GM21390 (cell line): Measurements from ENCODE around the gene SSH3.

Source experiments
- ATAC-seq: cut with Tn5 transposase; IDR thresholded peaks from one replicate; pipeline ENCODE4 v1.9.1; 2021; ENCODE audit not compliant: unreplicated experiment

Gene SSH3

DNA sequence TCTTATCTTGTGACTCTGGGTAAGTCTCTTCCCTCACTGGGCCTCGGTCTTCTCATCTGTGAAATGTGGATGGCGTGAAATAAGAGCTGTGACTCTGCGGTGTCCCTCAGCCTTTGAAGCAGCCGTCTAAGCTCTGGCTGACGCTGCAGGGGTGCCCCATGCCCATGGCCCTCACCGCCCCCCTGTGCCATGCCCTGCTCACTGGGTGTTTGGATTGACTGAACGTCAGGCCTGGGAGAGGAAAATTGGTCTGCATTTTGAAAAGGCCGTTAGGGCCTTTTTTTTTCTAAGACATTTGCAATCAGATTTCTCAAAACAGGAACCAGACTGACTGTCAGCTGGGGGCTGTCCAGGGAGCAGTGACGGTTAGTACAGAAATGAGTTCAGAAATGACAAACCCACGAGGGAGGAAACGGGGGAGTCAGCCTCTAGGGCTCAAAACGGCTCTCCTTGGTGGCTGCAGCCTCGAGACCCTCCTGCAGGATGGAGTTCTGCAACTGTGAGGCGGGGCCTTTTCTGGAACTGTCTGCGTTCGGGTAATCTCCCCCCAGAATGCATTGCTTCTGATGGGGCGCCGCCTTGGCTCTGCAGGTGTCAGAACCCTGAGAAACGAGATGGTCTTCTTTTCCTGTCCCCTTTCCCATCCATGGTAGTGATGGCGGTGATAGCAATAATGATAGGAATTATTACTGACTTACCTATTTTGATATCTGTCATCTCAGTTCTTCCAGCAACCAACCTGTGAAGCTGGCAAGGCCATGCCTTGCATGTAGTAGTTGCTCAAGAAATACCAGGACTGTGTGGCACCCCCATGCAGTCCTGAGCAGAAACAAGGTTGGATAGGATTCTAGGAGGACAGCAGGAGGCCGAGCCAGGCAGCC is 35.0 kb upstream of the SSH3 start:
- peak; percentile 38 for ATAC-seq

DNA sequence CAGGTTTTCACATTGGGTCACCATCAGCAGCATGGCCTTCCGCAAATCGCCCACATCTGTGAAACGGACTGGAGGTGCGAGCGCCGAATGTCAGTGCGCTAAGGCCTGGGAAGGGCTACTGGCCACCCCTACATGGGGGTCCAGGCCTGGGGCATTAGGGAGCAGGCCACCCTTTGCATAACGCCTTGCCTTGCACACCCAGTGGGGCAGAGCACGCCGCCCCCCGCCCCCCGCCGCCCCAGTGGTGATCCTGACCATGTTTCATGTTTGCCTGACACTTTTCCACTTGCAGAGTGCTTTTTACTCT is 34.4 kb upstream of the SSH3 start:
- ATAC-seq: no peak

DNA sequence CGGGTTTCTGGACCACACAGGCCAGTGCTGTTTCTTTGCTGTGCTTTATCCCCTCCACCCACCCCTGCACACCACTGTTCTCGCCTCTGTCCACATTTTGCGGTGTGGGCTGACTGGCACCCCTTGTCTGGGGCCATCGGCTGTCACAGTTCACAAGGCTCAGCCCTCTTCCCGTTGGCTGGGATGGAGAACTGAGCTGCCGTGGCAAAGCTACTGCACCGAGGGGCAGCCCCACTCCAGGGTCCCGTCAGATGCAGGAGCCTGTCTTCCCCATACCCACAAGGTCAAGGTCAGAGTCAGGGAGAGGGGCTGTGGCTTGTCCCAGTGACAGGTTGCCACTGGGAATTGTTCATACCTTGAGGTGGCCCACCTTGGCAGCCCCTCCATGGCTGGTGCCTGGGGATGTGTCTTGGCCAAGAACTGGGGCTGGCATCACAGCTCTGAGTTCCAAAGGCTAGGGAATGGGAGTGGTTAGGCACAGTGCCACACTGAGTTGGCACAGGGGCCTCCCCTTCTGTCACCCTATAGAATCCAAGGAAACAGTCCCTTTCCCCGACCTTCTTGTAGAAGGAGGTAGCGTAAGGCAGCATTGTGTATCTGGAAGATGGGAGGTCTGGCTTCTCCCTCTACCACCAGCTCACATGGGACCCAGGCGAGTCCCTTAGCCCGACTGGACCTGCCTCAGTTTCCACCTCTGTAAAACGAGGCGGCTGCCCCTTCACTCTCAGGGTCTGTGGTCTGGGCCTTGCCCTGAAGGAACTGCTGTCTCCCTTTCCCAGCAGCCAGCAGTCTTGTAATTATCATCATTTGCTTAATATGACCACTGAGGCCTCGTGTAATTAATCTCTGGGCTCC is 33.7 kb upstream of the SSH3 start:
- no peak for ATAC-seq

DNA sequence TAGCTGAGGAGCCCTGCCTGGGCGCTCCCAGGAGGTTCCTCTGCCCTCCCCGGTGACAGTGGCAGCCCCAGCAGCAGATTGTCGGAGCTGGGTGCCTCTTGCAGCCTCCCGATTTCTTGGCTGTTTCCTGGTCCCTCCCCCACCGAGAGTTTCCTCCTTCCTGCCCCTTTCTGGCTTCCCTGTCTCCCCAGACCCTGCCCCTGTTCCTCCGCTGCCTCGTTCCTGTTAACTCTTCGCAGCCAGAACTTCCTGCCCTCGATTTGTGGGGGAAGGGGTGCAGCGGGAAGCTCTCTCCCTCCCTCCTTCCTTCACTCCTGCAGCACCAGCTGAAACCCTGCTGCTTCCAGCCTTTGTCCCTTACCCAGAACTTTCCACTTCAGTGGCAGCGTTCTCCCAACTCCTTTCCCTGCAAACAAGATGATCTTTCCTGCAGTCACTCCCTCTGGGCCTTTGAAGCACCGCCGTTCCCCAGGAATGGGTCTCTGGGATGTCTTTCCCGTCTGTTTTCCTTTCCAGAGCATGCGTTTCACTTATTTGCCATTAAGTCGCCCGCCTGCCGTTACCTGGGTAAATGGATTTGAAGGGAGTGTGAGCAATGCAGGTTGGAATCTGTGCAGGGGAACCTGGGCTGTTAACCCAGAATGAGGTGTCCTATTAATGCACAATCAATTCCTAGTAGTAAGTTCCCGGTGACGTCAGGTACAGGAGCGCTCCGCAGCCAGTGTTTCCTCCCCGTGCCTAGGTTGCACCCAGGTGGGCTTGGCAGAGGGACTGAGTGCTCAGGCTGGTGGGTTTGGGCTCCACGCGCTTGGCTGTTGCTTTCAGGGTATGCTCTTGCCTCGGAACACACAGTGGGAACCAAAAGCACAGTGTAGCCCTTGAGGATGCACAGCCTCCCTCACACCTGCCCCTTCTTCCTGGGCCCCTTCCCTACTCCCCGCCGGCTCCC is 32.8 kb upstream of the SSH3 start:
- no peak for ATAC-seq

DNA sequence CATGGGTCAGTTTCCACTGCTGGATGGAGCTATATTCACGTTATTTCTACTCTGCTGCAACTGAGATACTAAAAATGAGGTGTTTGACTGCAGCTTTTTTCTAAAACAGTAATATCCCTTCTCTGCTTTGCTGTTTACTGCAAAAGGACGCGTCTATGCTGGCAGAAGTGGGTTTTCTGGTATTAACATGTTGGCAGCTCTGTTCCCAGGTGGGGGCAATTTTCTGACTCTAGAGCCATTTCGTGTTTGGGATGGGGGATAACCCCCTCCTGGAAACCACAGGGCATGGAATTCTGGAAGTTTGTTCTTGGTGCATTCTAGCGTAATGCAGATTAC is 32.2 kb upstream of the SSH3 start:
- ATAC-seq: no peak

DNA sequence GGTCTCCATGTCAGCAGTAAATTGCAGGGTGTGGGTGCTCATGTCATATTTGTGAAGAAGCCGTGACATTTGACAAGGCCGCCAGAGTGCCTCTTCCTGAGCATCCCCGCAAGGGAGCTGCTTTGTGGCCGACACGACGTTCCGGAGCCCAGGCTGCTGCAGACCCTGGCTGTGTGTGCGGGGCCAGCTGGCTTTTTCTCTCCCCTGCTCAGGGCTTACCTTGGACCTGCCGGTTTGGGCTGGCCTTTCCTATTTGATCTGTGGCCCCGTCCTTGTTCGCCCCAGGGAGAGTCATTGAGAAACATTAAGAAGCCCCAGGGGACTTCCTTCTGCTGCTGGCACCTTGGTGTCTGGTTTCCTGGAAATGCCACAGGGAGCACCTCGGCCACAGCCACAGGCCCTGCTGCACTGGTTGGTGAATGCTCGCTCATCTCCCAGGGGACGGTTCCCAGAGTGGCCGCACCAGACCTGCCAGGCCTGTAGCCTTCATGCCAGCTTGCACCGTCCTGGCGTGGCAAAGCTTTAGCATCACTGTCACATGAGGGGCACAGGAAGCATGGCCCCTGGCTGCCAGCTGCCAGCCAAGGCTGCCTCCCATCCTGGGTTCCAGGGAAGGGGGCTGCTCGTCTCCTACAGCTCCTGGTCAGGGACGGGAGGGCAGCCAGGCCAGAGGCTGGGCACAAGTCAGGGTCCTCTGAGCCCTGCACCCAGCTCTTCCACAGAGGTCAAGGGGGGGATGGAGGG is 31.6 kb upstream of the SSH3 start:
- ATAC-seq: no peak

DNA sequence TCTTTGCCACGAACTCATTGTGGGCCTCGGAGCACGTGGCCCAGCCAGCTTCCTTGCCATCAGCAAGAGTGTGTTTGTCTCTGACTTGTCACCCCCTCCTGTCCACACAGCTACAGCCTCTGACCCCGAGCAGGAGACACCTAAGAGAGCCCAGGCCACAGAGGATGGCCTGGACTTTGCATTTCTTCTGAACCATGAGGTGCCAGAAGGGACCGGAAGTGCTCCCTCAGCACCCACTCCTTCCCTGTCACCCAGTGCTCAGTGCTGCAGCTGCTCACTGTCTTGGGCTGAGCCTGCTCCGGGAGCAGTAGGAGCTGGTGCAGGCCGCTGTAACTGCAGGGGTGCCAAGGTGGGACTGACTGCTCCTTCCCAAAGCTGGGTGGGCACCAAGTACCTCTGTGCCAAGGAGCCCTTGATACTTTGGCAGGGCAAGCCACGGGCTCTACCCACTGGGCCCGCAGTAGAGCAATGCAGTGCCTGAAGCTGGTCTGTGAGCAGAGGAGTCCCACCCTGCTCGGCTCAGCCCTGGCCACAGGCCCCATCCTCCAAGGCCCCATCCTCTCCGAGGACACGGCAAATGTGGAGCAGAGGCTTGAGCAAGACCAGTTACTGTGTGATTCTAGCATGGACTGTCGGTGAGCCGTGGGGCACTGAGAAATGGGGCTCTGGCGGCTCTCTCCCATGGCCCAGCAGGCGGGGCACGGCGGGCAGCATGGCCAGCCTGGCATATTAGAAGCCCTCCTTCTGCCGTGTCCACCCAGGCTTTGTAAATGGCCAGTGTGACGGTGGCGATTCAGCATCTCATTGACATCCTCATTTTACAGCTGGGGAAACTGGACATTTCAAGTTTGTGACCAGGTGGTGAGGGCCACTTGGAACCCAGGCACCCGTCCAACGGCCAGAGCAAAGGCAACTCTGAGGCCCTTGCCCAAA is 30.7 kb upstream of the SSH3 start:
- no peak for ATAC-seq

DNA sequence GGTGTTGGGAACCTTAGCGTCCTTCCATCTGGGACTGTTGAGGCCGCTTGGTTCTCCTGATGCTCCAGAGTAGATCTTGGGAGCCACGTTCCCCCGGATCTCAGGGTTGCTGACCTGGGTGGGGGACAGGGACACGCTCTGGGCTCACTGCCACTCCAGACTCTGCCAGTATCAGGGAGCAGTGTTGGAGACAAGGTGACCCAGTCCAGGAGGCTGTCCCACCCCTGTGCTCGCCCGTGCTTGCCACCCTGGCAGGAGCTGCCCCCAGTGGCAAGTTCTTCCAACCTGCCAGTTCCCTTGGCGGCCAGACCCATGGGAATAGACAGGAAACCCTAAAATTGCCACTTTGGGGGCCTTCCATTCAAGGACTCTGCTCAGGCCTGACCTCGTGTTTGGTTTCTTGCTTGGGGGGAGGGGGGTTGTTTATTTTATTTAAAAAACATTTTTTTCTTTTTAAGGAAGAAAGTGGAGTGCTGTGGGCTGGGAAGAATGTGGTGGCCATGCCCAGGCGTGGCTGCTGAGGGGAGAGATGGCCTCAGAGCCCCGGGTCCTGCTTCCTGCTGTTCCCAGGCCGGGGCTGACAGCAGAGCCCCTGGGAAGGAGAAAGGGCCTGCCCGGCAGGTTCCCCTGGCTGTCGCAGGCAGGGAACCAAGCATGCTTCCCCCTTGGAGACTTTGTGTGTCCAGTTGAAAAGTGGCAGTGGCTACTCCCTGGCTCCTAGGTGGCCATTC is 29.9 kb upstream of the SSH3 start:
- ATAC-seq: no peak

DNA sequence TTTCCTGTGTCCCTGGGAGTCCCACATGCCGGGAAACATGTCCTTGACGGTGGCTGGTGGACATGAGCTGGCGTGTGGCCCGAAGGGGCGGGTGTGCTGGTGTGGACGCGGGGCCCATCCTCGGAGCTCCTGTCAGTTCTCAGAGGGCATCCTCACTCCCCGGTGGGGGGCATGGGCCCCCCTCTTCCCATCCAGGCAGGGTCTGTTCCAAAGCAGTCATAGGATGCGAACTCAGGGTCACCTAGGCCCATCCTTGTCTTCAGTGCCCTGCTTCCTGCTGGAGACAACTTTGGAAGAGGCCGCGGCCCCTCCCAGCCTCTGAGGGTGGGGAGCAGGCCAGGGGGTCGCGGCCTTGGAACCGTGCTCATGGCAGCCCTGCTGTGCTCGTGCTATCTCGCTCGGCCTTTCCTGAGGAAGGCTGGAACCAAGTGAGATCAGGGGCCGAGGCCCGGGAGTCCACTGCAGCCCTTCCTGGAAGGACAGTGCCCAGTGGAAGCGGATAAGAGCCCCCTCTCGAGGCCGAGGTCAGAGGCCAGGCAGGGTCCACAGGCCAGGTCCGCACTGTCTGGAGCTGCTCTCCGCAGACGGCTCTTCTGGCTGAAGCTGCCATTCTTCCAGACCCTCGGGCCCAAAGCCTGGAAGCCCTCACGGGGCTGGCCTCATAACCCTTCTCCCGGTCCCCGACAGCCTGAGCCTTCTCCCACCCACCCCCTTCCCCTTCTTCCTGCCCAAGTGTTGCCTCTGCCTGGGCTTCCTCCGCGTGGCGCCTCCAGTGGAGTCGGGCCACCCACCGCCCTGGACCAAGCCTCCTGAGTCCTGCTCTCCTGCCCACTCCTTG is 28.3 kb upstream of the SSH3 start:
- ATAC-seq: no peak

DNA sequence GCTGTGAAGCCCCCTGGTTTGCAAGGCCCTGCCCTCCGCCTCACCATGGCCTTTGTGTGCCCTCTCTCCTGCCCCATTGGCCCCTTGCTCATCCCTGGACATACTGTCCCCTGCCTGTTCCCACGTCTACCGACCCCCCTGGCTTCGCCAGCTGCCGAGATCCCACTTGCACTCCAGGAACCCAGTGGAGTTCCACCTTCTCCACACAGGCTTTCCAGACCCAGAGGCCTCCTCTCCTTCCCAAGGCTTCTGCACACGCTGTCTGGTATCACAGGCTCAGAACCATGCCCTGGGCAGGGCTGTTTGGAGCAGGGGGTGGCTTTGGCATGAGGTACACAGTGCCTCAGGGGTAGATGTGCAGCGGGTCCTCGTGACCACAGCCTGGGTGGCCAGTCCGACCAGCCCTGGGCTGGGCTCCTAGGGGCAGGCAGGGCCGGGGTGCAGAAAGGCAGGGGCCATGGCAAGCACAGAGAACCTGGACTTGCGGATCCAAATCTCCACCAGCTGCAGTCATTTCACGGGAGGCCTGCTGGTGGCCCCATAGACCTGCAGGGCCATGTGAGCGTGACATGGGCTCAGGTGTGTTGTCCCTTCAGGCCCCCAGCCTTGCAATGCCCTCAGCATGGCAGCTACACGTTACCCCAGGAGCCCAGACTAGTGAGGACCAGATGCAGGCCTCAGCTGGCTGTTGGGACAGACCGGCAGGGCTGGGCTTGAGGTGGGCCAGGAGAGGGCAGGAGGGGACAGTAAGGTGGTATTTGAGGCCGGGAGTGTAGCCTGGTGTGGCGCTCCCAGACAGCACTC is 27.5 kb upstream of the SSH3 start:
- ATAC-seq: no peak

DNA sequence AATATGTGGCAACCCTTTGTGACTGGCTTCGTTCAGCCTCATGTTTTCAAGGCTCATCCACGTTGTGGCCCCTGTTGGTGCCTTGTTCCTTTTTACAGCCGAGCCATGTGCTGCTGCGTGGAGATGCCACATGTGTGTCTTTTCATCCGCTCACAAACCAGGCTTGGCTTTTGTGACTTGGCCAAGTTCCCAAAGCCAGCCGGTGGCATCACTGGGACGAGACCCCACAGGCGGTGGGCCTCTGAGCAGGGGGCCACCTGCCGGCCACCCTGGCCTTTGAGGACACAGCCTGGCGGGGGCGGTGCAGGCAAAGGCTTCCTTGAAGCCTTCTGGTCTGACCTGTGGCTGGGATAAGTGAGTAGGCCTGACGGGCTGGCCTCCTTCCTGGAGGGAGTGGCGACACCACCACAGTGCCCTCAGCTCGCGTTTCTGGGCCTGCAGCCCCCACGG is 26.5 kb upstream of the SSH3 start:
- ATAC-seq: peak; percentile 18

DNA sequence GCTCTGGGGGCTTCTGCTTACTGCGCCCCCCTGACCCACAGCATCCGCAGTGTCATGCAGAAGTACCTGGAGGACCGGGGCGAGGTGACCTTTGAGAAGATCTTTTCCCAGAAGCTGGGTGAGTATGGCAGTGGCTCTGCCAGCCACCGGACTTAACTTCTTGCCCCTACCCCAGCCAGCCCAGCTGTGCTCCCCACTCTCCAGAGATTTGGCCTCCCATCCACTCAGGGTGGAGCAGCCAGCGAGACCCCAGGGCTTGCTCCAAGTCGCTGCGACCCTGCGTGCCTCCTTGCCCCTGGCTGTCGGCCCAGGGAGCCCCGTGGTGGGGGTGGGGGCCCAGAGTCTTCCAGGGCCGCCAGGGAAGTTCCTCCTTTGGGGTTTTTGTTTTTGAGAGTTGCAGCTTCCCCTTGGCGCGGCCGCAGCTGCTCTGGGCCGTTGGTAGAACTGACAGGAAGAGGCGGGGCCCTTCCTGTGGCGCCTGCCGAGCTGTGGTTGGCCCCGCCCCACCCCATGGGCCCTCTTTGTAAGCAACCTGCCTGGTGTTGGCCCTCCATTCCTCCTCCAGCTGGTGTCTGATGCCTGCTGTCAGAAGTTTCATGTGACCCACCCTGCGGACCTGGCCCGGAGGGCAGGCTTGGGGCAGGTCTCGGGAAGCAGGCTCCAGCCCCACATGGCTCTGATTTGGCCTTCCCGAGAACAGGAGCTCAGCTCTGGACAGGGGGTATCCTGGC is 25.9 kb upstream of the SSH3 start:
- peak; percentile 79 for ATAC-seq

DNA sequence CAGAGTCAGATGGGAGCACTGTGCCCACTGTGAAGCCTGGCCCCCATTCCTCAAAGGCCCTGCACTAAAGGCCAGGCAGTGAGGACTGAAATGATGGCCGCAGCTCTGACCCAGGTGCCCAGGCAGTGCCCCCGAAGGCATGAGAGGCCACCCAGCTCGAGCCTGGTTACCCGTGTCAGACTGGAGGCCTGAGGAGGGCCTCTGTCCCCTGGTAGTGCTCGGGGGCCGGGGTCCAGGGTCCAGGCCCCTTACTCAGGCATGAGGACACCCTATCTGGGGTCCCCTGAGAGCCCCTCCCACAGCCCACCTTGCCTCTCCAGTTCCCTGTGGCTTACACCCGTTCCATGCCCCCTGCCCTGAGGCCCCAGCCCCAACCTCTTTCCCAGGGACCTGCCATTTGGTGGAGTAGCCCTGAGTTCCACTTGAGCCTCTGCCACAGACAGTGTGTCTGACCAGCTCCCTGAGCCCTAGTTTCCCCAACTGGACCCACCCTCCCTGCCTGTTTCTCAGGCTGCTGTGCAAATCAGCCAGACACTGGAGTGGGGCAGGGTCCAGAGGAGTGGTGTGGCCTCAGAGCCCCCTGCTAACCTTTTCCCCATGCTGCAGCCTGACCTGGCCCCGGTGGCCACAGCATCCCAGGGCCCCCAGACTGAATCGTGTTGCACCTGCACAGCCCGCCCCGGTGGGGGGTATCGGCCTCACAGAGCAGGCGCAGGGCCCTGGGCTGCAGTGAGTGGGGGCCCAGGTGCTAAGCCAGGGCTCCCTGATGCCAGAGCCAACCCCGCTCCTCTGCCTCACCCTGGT is 25.0 kb upstream of the SSH3 start:
- ATAC-seq: no peak

DNA sequence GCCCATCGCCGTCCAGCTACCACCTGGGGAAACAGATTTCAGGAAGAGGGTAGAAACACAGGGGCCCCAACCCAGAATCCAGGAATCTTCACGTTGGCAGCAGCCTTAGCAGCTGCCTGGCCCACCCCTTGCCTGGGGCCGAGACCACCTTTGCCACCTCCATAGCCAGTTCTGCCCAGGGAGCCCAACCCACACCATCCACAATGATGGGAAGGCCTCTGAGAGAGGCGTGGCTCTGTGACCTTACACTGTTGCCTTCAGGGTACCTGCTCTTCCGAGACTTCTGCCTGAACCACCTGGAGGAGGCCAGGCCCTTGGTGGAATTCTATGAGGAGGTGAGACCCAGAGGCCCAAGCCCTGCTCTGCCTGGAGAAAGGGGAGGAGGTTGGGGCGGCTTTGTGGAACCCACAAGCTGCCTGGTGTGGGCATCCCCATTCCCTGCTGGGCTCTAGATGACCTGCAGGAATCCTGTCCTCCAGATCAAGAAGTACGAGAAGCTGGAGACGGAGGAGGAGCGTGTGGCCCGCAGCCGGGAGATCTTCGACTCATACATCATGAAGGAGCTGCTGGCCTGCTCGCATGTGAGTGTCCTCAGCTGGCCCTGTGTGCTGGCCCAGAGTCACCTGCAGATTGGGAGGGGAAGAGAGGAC is 24.3 kb upstream of the SSH3 start:
- no peak for ATAC-seq
